ENCODE data around the gene KCNF1. TPM values are rescaled to one million over a fixed set of nuclear protein-coding genes. Genes with fewer than 3 reads are reported as not detected.

The KCNF1 gene
- not detected for total RNA-seq
- not detected for polyA plus RNA-seq
- long read RNA-seq, donor 1 = 0 reads
- long read RNA-seq, donor 2 = 0 reads

DNA sequence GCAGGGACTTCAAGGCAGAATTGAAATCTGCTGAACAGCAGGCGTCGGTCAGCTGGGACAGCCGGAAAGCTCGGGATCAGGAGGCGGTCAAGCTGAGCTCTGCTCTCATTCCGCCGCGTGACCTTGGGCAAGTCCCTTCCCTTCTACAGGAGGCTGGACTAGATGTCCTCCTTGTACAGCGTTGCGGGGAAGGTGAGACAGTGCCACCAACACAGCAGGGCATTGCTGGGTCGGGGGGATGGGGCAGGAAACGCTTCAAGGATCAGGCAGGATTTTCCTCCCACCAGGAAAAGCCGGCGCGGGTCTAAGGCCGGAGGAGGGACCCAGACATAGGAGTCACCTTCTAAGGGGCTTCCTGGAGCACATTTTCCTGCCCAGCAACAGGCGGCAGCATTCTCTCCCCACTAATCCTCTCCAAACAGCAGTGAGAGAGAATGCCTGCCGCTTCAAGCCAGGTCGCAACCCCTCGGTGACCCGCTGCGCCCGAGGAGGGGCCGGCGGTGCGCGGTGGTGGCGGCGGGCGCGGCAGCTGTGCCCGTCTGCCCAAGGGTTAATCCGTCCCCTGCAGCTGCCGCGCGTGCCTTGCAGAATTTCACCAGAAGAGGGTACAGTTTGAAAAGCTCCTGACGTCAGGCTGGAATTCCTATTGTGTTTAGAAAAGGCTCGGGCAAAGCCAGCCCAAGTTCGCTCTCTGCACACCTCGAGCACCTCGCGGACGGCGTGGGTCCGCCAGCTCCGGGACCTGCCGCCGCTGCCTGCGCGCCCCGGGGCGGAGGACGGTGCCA lies at the start of gene KCNF1:
TSS of gene KCNF1 (plus strand) at position 644 of the 785 bp plus-strand sequence. CDS start 493 bp downstream, outside the sequence.
- intact Hi-C loops (cut with DNase I) = no loop called here
- 9 to 10% methylated on average over 50 to 53 of the region's 53 CpGs for WGBS, 2 donors
- Histone ChIP-seq H3K36me3 (ENCODE audit: control insufficient read depth in 1 of 2, insufficient read depth in 2 of 2, low read length in 1 of 2) (no peaks in the 10 kb centered on the region), H3K27me3 (ENCODE audit: control insufficient read depth in 1 of 2, insufficient read depth in 2 of 2, low read length in 1 of 2) (no peaks in the 10 kb centered on the region), H3K4me3 (ENCODE audit: low read length in 2 of 2) (no peak within 1 kb of the TSS), H3K4me1 (ENCODE audit: control insufficient read depth in 1 of 2, insufficient read depth in 2 of 2, low read length in 2 of 2) (no peaks in the 10 kb centered on the region), H3K9me3 (ENCODE audit: control insufficient read depth, low read length) (no peaks in the 10 kb centered on the region), H3K27ac (ENCODE audit: low read depth in 1 of 2, low read length in 2 of 2) (no peak within 1 kb of the TSS)
- ATAC-seq (ENCODE audit: low FRiP score) = no peak
- DNase-seq = peak in 1 of 2 donors; percentile 72

- WGBS, 2 donors = 73 to 76% methylated on average over 10 of the region's 10 CpGs
Observed at GRCh38 chr2:10862330-10862729, 49.4 kb upstream of the KCNF1 start.

DNA sequence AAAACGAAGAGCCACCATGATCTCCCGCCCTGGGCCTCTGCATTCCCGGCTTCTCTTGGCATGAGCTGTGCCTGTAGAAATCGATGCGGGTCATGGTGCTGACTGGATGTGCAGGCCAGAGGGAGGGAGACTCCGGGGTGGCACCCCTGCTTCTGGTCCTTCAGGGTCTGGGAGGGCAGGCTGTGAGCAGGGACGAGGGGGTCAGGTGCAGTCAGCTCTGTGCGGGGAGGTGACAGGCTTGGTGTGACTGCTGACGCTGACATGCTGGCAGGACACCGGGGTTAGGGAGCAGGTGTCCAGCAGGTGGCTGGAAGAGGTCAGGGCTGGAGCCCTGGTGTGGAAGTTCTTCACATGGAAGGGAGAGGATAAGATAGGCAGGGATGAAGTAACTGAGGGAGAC lies 48.7 kb upstream of the KCNF1 start:
- H3K4me1 ChIP-seq (ENCODE audit: control insufficient read depth in 1 of 2, insufficient read depth in 2 of 2, low read length in 2 of 2) = no peaks in the 10 kb centered on the region
- H3K27ac ChIP-seq (ENCODE audit: low read depth in 1 of 2, low read length in 2 of 2) = no peak overlapping the region
- intact Hi-C loops (cut with DNase I) = no loop called here
- H3K27me3 ChIP-seq (ENCODE audit: control insufficient read depth in 1 of 2, insufficient read depth in 2 of 2, low read length in 1 of 2) = peaks cover 0 to 2% of the 10 kb centered on the region in 2 donors
- ATAC-seq (ENCODE audit: low FRiP score) (no peak), DNase-seq (no peak)
- no peaks in the 10 kb centered on the region for H3K36me3 ChIP-seq (ENCODE audit: control insufficient read depth in 1 of 2, insufficient read depth in 2 of 2, low read length in 1 of 2)
- 85 to 86% methylated on average over 10 of the region's 10 CpGs for WGBS, 2 donors
- no peaks in the 10 kb centered on the region for H3K9me3 ChIP-seq (ENCODE audit: control insufficient read depth, low read length)
- no peak overlapping the region for H3K4me3 ChIP-seq (ENCODE audit: low read length in 2 of 2)

More at GRCh38 chr2:10862330-10862729, 49.4 kb upstream of the KCNF1 start:
- no peak for DNase-seq
- no peak overlapping the region for H3K27ac ChIP-seq (ENCODE audit: low read depth in 1 of 2, low read length in 2 of 2)
- H3K27me3 ChIP-seq (ENCODE audit: control insufficient read depth in 1 of 2, insufficient read depth in 2 of 2, low read length in 1 of 2) = peaks cover 0 to 2% of the 10 kb centered on the region in 2 donors
- peak; percentile 34 for ATAC-seq (ENCODE audit: low FRiP score)
- H3K4me1 ChIP-seq (ENCODE audit: control insufficient read depth in 1 of 2, insufficient read depth in 2 of 2, low read length in 2 of 2) = no peaks in the 10 kb centered on the region
- no peak overlapping the region for H3K4me3 ChIP-seq (ENCODE audit: low read length in 2 of 2)
- no peaks in the 10 kb centered on the region for H3K36me3 ChIP-seq (ENCODE audit: control insufficient read depth in 1 of 2, insufficient read depth in 2 of 2, low read length in 1 of 2)
- intact Hi-C loops (cut with DNase I) = no loop called here
- H3K9me3 ChIP-seq (ENCODE audit: control insufficient read depth, low read length) = no peaks in the 10 kb centered on the region

DNA sequence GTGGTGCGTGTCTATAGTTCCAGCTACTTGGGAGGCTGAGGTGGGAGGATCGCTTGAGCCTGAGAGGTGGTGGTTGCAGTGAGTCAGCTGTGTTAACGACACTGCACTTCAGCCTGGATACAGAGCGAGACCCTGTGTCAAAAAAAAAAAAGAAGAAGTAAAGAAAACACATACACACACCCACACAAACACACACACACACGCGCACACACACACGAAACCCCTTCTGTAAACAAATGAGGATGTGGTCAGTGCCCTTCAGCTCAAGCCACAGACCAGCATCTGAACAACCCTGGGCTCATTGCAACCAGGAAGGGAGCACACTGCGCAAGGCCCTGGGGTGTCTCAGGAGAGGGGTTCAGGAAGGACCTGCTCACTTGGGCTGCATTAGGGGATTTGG lies 47.9 kb upstream of the KCNF1 start:
- peaks cover 0 to 2% of the 10 kb centered on the region in 2 donors for H3K27me3 ChIP-seq (ENCODE audit: control insufficient read depth in 1 of 2, insufficient read depth in 2 of 2, low read length in 1 of 2)
- intact Hi-C loops (cut with DNase I) = no loop called here

GRCh38 chr2:10864251-10864650 lies 47.5 kb upstream of the KCNF1 start:
- ATAC-seq (ENCODE audit: low FRiP score) (no peak), DNase-seq (no peak)
- Histone ChIP-seq H3K4me1 (ENCODE audit: control insufficient read depth in 1 of 2, insufficient read depth in 2 of 2, low read length in 2 of 2) (no peaks in the 10 kb centered on the region), H3K27me3 (ENCODE audit: control insufficient read depth in 1 of 2, insufficient read depth in 2 of 2, low read length in 1 of 2) (peaks cover 0 to 2% of the 10 kb centered on the region in 2 donors), H3K27ac (ENCODE audit: low read depth in 1 of 2, low read length in 2 of 2) (no peak overlapping the region), H3K36me3 (ENCODE audit: control insufficient read depth in 1 of 2, insufficient read depth in 2 of 2, low read length in 1 of 2) (no peaks in the 10 kb centered on the region), H3K9me3 (ENCODE audit: control insufficient read depth, low read length) (no peaks in the 10 kb centered on the region), H3K4me3 (ENCODE audit: low read length in 2 of 2) (no peak overlapping the region)
- intact Hi-C loops (cut with DNase I) = no loop called here
- 27 to 35% methylated on average over 10 of the region's 10 CpGs for WGBS, 2 donors

More for the DNA sequence above, 47.9 kb upstream of the KCNF1 start:
- no peaks in the 10 kb centered on the region for H3K36me3 ChIP-seq (ENCODE audit: control insufficient read depth in 1 of 2, insufficient read depth in 2 of 2, low read length in 1 of 2)
- ATAC-seq (ENCODE audit: low FRiP score) = no peak
- no peak overlapping the region for H3K27ac ChIP-seq (ENCODE audit: low read depth in 1 of 2, low read length in 2 of 2)
- no peaks in the 10 kb centered on the region for H3K9me3 ChIP-seq (ENCODE audit: control insufficient read depth, low read length)
- H3K4me1 ChIP-seq (ENCODE audit: control insufficient read depth in 1 of 2, insufficient read depth in 2 of 2, low read length in 2 of 2) = no peaks in the 10 kb centered on the region
- H3K4me3 ChIP-seq (ENCODE audit: low read length in 2 of 2) = no peak overlapping the region
- DNase-seq = peak in 1 of 2 donors; percentile 69
- 62% methylated on average over 8 of the region's 8 CpGs for WGBS, 2 donors

DNA sequence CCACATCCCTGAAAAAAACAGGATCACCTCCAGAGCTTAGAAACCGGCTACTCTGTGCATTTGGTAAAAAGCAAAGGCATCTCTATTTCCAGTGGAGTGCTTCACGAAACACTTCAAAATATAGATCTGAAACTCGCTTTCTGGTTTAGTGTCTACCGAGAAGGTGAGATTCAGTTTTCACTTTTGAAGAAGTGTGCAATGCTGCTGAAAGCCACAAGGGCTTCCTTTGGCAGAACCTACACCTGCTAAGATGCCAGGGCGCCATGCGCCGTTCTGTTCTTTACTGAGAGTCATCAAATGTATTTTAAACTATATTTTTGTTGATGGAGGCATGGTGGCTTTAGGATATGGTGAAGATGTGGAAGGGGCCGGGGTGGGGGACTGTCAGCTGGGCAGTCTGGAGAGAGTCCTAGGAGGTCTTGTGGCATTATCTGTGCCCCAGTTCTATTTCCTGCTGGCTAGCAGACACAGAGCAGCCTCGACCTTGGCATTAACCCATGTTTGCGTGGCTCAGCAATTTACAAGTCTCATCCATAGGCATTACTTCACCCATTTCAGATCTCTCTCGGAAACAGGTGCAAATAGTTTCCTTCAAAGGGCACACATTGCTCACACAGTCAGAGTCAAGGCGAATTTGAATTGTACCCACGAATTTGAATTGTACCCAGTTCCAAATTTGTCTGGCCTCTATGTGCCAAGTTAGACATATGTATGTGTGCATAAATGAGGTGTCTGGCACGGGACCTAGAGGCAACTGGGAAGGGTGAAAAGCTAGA lies 46.7 kb upstream of the KCNF1 start:
- H3K27me3 ChIP-seq (ENCODE audit: control insufficient read depth in 1 of 2, insufficient read depth in 2 of 2, low read length in 1 of 2) = peaks cover 0 to 2% of the 10 kb centered on the region in 2 donors
- intact Hi-C loops (cut with DNase I) = no loop called here
- DNase-seq = no peak
- WGBS, 2 donors = 62 to 64% methylated on average over 14 of the region's 14 CpGs
- H3K9me3 ChIP-seq (ENCODE audit: control insufficient read depth, low read length) = no peaks in the 10 kb centered on the region
- ATAC-seq (ENCODE audit: low FRiP score) = no peak
- H3K27ac ChIP-seq (ENCODE audit: low read depth in 1 of 2, low read length in 2 of 2) = no peak overlapping the region
- no peak overlapping the region for H3K4me3 ChIP-seq (ENCODE audit: low read length in 2 of 2)
- no peaks in the 10 kb centered on the region for H3K4me1 ChIP-seq (ENCODE audit: control insufficient read depth in 1 of 2, insufficient read depth in 2 of 2, low read length in 2 of 2)
- H3K36me3 ChIP-seq (ENCODE audit: control insufficient read depth in 1 of 2, insufficient read depth in 2 of 2, low read length in 1 of 2) = no peaks in the 10 kb centered on the region

- Histone ChIP-seq H3K36me3 (ENCODE audit: control insufficient read depth in 1 of 2, insufficient read depth in 2 of 2, low read length in 1 of 2) (no peaks in the 10 kb centered on the region), H3K27ac (ENCODE audit: low read depth in 1 of 2, low read length in 2 of 2) (no peak overlapping the region), H3K4me3 (ENCODE audit: low read length in 2 of 2) (no peak overlapping the region), H3K4me1 (ENCODE audit: control insufficient read depth in 1 of 2, insufficient read depth in 2 of 2, low read length in 2 of 2) (no peaks in the 10 kb centered on the region), H3K27me3 (ENCODE audit: control insufficient read depth in 1 of 2, insufficient read depth in 2 of 2, low read length in 1 of 2) (no peaks in the 10 kb centered on the region), H3K9me3 (ENCODE audit: control insufficient read depth, low read length) (no peaks in the 10 kb centered on the region)
- ATAC-seq (ENCODE audit: low FRiP score) = no peak
- no peak for DNase-seq
- 71 to 72% methylated on average over 10 of the region's 10 CpGs for WGBS, 2 donors
- intact Hi-C loops (cut with DNase I) = no loop called here
Observed at GRCh38 chr2:10865841-10866240, 45.9 kb upstream of the KCNF1 start.

DNA sequence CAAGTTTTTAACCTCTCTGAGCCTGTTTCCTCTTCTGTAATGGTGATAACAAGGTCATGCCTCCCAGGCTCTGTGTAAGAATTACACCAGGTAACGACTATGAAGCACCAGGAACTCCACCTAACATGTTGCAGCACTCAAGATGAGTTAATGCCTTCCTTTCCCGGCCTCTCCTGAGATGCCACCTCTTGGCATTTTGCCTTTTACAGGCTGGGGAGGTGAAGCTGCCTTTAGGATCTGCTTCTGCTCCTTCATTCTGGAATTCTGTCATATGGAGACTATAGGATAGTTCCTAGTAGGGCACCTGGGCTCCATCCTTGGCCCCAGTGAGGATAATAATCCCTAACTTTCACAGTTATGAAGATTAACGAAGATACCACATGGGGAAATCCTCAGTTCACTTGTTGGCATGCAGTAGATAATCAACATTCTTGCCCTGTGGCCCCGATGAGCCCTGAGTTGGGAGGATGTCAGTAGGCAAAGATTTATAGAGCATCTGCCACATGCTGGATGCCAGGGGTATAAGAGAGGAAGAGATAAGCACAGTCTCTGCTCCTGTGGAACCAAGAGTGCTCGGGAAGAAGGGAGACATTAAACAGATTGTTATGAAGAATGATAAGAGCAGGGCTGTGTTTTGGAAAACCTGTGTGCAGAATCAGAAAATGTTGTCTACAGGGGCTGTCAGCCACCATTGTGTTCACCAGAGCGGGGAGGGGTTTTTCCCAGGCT lies 43.9 kb upstream of the KCNF1 start:
- no peak overlapping the region for H3K27ac ChIP-seq (ENCODE audit: low read depth in 1 of 2, low read length in 2 of 2)
- no peaks in the 10 kb centered on the region for H3K36me3 ChIP-seq (ENCODE audit: control insufficient read depth in 1 of 2, insufficient read depth in 2 of 2, low read length in 1 of 2)
- no peaks in the 10 kb centered on the region for H3K27me3 ChIP-seq (ENCODE audit: control insufficient read depth in 1 of 2, insufficient read depth in 2 of 2, low read length in 1 of 2)
- no peak overlapping the region for H3K4me3 ChIP-seq (ENCODE audit: low read length in 2 of 2)
- intact Hi-C loops (cut with DNase I) = no loop called here
- no peak for DNase-seq
- H3K9me3 ChIP-seq (ENCODE audit: control insufficient read depth, low read length) = no peaks in the 10 kb centered on the region
- no peaks in the 10 kb centered on the region for H3K4me1 ChIP-seq (ENCODE audit: control insufficient read depth in 1 of 2, insufficient read depth in 2 of 2, low read length in 2 of 2)
- ATAC-seq (ENCODE audit: low FRiP score) = no peak
- WGBS, 2 donors = 69 to 71% methylated on average over 6 of the region's 6 CpGs
